ENCODE results near the gene SENP2. TPM values are rescaled to one million over a fixed set of nuclear protein-coding genes. Genes with fewer than 3 reads are reported as not detected.

SENP2 gene
- total RNA-seq, 1 experiment from 2014 or later, result 36.1 TPM

- Histone ChIP-seq H3K9ac (ENCODE audit: low read length) (no peak overlapping the region), H3K4me2 (ENCODE audit: low read length) (no peak overlapping the region), H3K9me2 (ENCODE audit: insufficient read depth) (no peaks in the 10 kb centered on the region), H2AFZ (ENCODE audit: low read depth, low read length, poor library complexity, severe bottlenecking) (no peak overlapping the region), H3K27ac (ENCODE audit: low read depth, low read length) (no peak overlapping the region), H3K9me3 (ENCODE audit: control insufficient read depth in 1 of 2, insufficient read depth in 1 of 2, low read depth in 1 of 2, low read length in 2 of 2) (no peaks in the 10 kb centered on the region), H3K27me3 (ENCODE audit: insufficient read depth, low read length) (no peaks in the 10 kb centered on the region), H4K20me1 (ENCODE audit: insufficient read depth) (no peaks in the 10 kb centered on the region), H3K36me3 (ENCODE audit: control insufficient read depth in 1 of 2, insufficient read depth in 2 of 2, low read length in 2 of 2) (peaks cover 0 to 2% of the 10 kb centered on the region in 2 experiments; a peak in 1 of 4 replicates), H3K4me1 (ENCODE audit: control insufficient read depth in 1 of 2, insufficient read depth in 2 of 2, low read length in 2 of 2) (no peaks in the 10 kb centered on the region), H3K4me3 (replicated peaks in 1 of 2; ENCODE audit: low read depth in 1 of 2, low read length in 2 of 2) (no peak overlapping the region), H3K79me2 (ENCODE audit: insufficient read depth, low read length) (no peaks in the 10 kb centered on the region)
- BruUV-seq (replicated peaks), result no TSS peak
- ChIA-PET POLR2A (no interaction called here), RAD21 (ENCODE audit: low non-redundant PET in 1 of 2, low total read pairs in 2 of 2, uncharacterized antibody in 2 of 2, unreplicated experiment in 2 of 2) (no interaction called here), CTCF (no interaction called here)
- ATAC-seq (no peak), DNase-seq (ENCODE audit: low read depth, low spot score) (no peak)
- TF ChIP-seq FOSL1 (IDR thresholded peaks at IDR 0.05; ENCODE audit: low read depth), result no peak
- no peak for TF ChIP-seq POLR2A (IDR thresholded peaks at IDR 0.05; ENCODE audit: borderline replicate concordance, extremely low read depth, insufficient read depth, insufficient read length)
- no peak for TF ChIP-seq CBX3 (IDR thresholded peaks at IDR 0.05; ENCODE audit: low read depth)
- no peak for TF ChIP-seq SP1 (IDR thresholded peaks at IDR 0.05; ENCODE audit: low read depth)
- TF ChIP-seq YY1 (IDR thresholded peaks at IDR 0.05; ENCODE audit: extremely low read depth, insufficient replicate concordance, low read depth, low read length), result no peak
- TF ChIP-seq ZNF274 (IDR thresholded peaks at IDR 0.05; ENCODE audit: low read depth, low read length), result no peak
- no peak for TF ChIP-seq TCF7L2 (IDR thresholded peaks at IDR 0.05; ENCODE audit: borderline replicate concordance, extremely low read depth, insufficient read depth, insufficient read length)
- TF ChIP-seq SRF (IDR thresholded peaks at IDR 0.05; ENCODE audit: low read depth), result no peak
- no peak for TF ChIP-seq EZH2 (IDR thresholded peaks at IDR 0.05)
- no peak for TF ChIP-seq EGR1 (IDR thresholded peaks at IDR 0.05; ENCODE audit: low read depth)
- no peak for TF ChIP-seq EZH2phosphoT487 (IDR thresholded peaks at IDR 0.05; ENCODE audit: borderline replicate concordance)
- no peak for TF ChIP-seq RAD21 (IDR thresholded peaks at IDR 0.05; ENCODE audit: low read depth)
- TF ChIP-seq CTCF (IDR thresholded peaks at IDR 0.05 in 2 of 3, conservative IDR thresholded peaks at IDR 0.05 in 1 of 3; ENCODE audit: borderline replicate concordance in 1 of 3, insufficient read depth in 1 of 3, low read depth in 2 of 3, low read length in 2 of 3), result no peak
- no peak for TF ChIP-seq ZFX (IDR thresholded peaks at IDR 0.05)
- no peak for TF ChIP-seq ELF1 (IDR thresholded peaks at IDR 0.05; ENCODE audit: borderline replicate concordance, low read depth)
- TF ChIP-seq MAX (IDR thresholded peaks at IDR 0.05), result no peak
- TF ChIP-seq CEBPB (IDR thresholded peaks at IDR 0.05; ENCODE audit: low read depth), result no peak
- no peak for TF ChIP-seq ATF3 (IDR thresholded peaks at IDR 0.05)
- TF ChIP-seq ZBTB33 (IDR thresholded peaks at IDR 0.05; ENCODE audit: extremely low read depth, insufficient replicate concordance, low read length), result no peak
- TF ChIP-seq REST (IDR thresholded peaks at IDR 0.05; ENCODE audit: low read depth), result no peak
- intact Hi-C loops (cut with micrococcal nuclease), result no loop called here
These were observed 44.1 kb downstream of the SENP2 start for GRCh38 chr3:185630182-185630622.
